ENCODE results near the gene PDIK1L.

- TF ChIP-seq, protein P1, sequence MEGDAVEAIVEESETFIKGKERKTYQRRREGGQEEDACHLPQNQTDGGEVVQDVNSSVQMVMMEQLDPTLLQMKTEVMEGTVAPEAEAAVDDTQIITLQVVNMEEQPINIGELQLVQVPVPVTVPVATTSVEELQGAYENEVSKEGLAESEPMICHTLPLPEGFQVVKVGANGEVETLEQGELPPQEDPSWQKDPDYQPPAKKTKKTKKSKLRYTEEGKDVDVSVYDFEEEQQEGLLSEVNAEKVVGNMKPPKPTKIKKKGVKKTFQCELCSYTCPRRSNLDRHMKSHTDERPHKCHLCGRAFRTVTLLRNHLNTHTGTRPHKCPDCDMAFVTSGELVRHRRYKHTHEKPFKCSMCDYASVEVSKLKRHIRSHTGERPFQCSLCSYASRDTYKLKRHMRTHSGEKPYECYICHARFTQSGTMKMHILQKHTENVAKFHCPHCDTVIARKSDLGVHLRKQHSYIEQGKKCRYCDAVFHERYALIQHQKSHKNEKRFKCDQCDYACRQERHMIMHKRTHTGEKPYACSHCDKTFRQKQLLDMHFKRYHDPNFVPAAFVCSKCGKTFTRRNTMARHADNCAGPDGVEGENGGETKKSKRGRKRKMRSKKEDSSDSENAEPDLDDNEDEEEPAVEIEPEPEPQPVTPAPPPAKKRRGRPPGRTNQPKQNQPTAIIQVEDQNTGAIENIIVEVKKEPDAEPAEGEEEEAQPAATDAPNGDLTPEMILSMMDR (conservative IDR thresholded peaks at IDR 0.05; ENCODE audit: low read length): no peak
- TF ChIP-seq EZH2phosphoT487 (IDR thresholded peaks at IDR 0.05; ENCODE audit: borderline replicate concordance, low read depth, low read length): no peak
Measured at GRCh38 chr1:26084091-26084561, 27.5 kb upstream of the PDIK1L start.

Data from OCI-LY7 (cell line).